Stimulated activated CD8-positive, alpha-beta memory T cell treated with anti-CD3 and anti-CD28 coated beads, Interleukin-2, amount 100 ng/mL, for 1 hour (primary cell): ENCODE results near the gene EPHA5.

Source experiments
- DNase-seq, 2 donors: peaks; one replicate each; pipeline ENCODE4 v3.0.0-alpha.2; 2020; ENCODE audit warnings: low read depth in 2 of 2

Gene EPHA5

GRCh38 chr4:65624651-65625050 lies 45.6 kb downstream of the EPHA5 start:
- no peak for DNase-seq

GRCh38 chr4:65623506-65623905 lies 46.8 kb downstream of the EPHA5 start:
- DNase-seq, result no peak

- no peak for DNase-seq
Observed at GRCh38 chr4:65617416-65617815, 52.9 kb downstream of the EPHA5 start.

GRCh38 chr4:65604515-65604914 lies 65.8 kb downstream of the EPHA5 start:
- no peak for DNase-seq

DNA sequence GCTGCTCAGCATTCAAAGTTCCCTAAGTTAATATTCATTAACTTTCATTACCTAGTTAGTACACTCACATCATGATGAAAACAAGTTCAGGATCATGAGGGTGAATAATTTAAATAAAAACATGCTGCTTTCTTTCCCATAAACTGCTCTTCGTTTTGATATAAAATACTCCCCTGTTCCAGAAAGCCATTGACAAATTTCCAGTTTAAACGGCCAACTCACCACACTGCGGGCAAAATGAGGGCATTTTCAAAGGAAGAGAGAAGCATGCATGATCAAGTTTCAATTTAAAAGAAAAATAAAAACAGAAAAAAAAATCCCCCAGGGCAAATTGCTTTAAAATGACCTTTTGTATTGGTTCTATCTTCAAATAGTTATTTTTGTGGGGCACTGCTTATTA lies 69.6 kb downstream of the EPHA5 start:
- DNase-seq, result no peak

DNA sequence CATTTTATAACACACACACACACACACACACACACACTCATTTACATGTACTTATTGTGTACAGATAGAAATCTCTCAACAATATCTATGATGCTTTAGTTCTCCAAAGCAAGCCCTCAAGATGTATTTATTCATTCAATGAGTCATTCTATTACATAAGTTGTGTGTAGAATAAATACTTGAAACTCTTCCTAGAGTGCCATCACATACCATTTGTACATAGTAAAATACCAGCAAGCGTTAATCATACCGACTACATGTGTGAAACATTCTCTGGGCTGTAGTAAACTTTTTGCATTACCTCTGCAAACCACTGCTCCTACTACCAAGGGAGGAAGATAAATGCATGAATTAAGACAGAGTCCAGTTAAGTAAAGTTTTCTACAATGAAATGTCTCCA lies 70.9 kb downstream of the EPHA5 start:
- no peak for DNase-seq

DNA sequence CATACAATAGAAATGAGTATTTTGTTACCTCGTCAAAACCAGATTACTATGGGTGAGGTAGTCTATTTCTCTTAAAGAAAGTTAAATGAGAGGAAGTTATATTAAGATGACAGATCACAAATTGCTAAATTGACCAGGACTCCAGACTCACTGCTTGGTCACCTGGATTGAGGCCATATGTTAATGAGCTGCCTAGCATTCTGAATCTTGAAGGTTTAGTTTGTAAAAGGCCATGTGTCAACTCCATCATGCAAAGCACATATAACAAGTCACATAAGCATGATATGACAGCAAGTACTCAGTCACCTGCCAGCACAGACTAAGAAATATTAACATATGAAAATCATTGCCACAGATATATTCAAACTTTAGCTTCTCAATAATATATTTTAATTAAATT lies 72.6 kb downstream of the EPHA5 start:
- DNase-seq, result no peak

DNA sequence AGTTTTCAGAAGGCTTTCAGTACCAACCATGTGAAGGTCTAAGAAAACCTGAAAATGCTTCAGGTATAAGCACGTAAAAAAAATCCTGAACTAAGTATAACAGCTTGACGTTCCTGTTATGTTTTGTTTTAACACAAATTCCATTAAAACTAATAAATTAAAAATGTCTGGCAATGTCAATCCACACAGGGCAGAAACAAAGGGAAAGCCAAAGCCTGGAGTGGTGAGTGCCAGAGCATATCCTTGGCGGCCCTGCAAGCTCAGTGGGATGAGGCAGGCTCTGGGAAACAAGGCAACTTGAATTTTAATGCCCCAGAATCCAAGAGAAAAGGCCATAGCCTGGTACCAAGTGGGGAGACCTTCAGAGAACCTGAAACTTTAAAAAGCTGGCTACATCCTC lies 78.2 kb downstream of the EPHA5 start:
- no peak for DNase-seq

DNA sequence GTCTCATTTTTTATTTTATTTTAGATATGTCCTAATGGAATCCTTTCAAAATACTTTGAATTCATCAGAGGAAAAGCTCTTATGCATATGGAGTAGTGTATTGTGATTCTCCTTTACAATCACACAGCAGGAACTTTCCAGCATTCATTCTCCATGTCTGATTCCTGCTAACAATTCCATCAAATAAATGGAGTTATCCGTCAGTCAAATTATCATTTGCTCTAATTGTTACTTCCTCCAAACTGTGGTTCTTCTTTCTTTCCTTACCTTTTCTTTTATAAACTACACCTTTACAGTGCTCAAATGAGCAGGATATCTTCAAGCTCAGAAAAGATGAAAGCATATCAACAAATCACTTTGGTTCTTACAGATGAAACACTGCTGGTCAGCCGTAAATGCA lies 80.4 kb downstream of the EPHA5 start:
- no peak for DNase-seq

DNA sequence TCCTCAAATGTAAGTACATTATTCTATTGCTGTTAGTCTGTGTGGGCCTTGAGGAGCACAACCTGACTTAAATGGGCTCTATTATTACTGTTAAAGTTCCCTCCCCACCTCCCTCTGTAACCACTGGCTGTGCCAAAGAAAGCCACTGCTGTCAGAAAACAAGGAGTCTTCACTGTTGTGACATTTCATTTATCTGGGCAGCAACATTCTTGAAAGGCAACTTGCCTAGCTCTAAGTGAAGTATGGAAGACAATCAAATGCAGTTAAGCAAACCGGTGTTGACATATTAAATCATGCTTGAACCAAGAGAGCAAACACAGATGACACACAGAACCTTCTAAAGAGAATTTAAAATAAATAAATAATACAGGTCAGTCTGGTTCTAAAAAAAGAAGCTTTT lies 81.0 kb downstream of the EPHA5 start:
- DNase-seq, result no peak

DNA sequence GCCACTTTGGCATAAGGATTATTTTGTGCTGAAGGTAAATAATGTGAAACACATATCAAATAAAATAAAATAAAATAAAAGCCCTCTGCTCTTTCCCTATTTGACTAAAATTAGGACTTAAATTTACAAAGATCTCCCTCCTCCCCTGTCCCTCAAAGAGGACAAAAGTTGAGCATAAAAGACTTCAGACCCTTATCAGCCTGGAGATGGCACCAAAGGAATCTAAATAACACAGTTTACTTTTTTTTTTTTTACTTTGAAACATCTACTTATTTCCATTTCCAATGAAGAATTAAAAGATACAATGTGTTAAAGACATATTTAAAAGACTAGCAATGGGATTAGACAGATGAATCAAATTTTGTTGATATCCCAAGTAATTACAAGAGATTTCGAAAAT lies 89.7 kb downstream of the EPHA5 start:
- no peak for DNase-seq

DNA sequence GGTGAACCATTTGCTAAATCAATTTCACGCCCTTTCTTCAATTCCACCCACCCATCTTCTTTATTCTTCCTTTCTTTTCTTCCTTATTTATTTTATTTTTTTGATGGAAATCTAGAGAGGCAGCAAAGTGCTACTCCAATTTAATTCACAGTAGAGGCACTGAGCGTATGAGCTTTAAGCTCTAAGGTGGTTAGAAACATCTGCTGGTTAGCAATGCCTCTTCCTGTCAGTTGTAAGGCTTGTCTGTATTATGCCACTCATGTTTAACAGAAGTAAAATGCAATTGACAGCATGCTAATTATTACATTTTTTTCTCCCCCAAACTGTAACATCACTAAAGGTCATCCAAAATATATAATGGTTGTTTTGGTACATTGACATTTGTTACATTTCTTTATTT lies 103.8 kb downstream of the EPHA5 start:
- no peak for DNase-seq

DNA sequence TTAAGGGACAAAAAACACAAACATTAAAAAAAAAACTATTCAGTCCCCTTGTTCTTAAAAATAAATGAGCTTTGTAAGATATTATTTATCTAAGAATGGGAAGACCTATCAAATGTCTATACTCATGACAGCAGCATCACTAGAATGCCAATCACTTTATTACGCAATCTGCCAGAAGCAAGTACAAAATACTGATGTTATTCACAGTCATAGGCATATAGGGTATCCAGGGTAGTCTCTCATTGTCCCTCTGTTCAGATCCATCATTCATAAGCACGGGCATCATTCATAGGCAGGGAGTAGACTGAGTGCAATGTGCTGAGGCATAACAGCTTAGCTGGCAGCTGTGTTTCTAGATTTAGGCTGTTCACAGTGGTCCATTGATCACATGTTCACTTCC lies 109.1 kb downstream of the EPHA5 start:
- DNase-seq, result no peak

- no peak for DNase-seq
Observed at GRCh38 chr4:65559270-65559669, 111.0 kb downstream of the EPHA5 start.

- DNase-seq, result no peak
Observed at GRCh38 chr4:65552057-65552456, 118.2 kb downstream of the EPHA5 start.

- no peak for DNase-seq
Observed at GRCh38 chr4:65550500-65550899, 119.8 kb downstream of the EPHA5 start.

DNA sequence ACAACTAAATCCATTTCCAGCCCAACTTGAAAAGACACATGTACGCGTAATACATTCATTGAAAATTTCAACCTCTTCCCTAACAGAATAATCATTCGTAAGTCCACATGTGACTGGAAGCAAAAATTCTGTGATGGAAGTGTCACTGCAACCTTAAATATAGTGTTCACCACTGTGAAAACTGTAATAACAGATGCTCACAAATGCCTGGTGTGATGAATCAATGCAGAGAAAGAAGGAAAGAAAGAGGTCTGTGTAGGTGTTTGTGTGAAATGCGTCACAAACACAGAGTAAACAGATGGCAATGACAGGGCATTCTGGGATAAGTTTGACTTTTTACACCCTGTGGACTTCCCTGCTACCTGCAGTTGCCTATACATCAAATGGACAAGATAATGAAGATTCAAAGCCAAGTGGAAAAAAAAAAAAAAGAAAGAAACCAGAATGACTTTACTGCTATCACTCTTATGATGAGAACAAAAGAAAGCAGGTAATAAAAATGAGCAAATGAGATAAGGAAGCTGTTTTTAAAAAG lies 123.3 kb downstream of the EPHA5 start:
- no peak for DNase-seq

DNA sequence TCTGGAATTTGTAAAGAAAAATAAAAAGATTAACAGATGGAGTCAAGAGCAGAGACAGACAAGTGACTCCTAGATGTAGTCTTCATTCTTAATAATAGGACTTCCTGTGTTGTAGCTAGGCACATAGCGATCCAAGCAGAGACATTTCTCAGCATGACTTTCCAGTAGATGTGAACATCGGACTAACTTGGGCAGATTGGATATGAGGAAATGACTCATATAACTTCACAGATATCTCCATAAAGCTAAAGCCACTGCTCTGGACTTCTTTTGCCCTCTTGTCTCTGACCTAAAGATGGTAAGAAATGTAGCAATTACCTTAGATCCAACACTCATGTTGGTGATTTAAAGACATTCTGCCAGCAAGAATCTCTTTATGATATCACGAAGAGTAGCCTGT lies 131.7 kb downstream of the EPHA5 start:
- no peak for DNase-seq

- no peak for DNase-seq
Observed at GRCh38 chr4:65535113-65535512, 135.2 kb downstream of the EPHA5 start.

DNA sequence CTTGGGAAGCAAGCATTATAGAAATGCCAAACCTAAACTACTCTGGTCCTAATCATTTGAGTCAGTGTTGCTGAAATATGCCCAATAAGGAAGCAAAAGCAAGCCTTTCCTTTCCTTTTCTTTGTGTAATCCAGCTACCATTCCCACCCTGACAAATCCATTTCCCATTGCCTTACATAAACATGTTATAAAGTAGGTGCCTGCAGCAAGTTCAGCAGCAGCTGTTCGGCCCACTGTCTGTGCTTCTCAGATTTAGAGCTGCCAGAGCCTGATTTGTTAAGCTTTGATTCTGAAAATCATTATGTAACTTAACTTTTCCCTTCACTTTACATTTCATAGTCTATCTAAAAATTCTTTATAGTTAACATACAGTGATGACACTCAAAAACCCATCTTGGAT lies 148.6 kb downstream of the EPHA5 start:
- DNase-seq, result no peak

DNA sequence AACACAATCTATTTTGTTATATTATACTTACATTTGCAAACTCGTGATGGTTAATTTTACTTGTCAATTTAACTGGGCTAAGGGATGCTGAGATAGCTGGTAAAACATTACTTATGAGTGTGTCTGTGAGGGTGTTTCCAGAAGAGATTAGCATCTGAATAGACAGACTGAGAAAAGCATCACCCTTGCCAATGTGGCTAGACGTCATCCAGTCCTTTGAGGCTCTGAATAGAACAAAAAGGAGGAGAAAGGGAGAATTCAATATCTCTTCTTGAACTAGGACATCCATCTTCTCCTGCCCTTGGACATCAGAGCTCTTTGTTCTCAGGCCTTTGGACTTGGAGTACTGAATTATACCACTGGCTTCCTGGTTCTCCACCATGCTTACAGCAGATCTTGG lies 154.6 kb downstream of the EPHA5 start:
- no peak for DNase-seq

DNA sequence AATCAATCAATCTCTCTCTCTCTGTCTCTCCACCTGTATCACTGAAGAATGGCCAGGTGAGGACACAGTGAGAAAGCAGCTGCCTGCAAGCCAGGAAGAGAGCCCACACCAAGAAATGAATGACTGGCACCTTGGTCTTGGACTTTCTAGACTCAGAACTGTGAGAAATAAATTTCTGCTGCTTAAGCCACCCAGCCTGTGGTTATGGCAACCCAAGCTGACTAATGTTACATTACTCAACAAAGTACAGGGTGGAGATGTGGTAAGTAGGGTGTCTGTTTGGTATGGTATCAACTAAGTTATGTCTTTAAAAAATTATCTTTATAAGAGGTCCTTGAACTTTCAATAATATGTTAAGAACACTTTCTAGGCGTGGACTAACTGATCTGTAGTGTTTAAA lies 159.3 kb downstream of the EPHA5 start:
- no peak for DNase-seq

GRCh38 chr4:65508168-65508567 lies 162.1 kb downstream of the EPHA5 start:
- DNase-seq, result no peak

DNA sequence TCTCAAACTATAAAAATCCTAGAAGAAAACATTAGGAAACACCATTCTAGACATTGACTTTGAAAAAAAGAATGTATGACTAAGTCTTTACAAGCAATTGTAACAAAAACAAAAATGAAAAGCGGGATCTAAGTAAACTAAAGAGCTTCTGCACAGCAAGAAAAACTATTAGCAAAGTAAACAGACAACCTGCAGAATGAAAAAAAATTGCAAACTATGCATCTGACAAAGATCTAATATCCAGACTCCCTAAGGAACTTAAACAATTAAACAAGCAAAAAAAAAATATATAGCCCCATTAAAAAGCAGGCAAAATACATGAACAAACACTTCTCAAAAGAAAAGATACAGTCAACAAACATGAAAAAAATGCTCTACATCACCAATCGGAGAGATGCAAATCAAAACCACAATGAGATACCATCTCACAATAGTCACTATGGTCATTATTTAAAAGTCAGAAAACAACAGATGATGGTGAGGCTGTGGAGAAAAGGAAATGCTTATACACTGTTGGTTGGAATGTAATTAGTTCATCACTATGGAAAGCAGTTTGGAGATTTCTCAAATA lies 168.1 kb downstream of the EPHA5 start:
- no peak for DNase-seq
